SK-N-SH treated with all-trans-retinoic acid at 6 μM for 48 hours (cell line): ENCODE measurements around the gene EGLN1.

Experiments used
- ARNTL ChIP-seq: fragments of 450-650 bp; formaldehyde crosslinking; IDR thresholded peaks from 2 replicates; pipeline ENCODE4 v1.5.0; 2020; ENCODE audit warnings: low read depth, mild to moderate bottlenecking, moderate library complexity, borderline replicate concordance
- CSDC2 ChIP-seq: fragments of 250-450 bp; sonication (Bioruptor Pico); IDR thresholded peaks from 2 replicates; pipeline ENCODE4 v1.5.0; 2020; ENCODE audit warnings: mild to moderate bottlenecking, moderate library complexity
- GLIS3 ChIP-seq: fragments of 250-450 bp; sonication (Bioruptor Pico); IDR thresholded peaks from 2 replicates; pipeline ENCODE4 v1.5.0; 2020; ENCODE audit warnings: mild to moderate bottlenecking, moderate library complexity
- ISL1 ChIP-seq: fragments of 250-450 bp; sonication (Bioruptor Pico); IDR thresholded peaks from 2 replicates; pipeline ENCODE4 v2.1.2; 2022; ENCODE audit warnings: mild to moderate bottlenecking, moderate library complexity
- PPARA ChIP-seq: fragments of 250-450 bp; sonication (Bioruptor Pico); IDR thresholded peaks from 2 replicates; pipeline ENCODE4 v1.5.0; 2020; ENCODE audit warnings: mild to moderate bottlenecking, borderline replicate concordance
- TCF4 ChIP-seq: fragments of 250-450 bp; sonication (Bioruptor Pico); IDR thresholded peaks from 2 replicates; pipeline ENCODE4 v1.8.0; 2021; ENCODE audit warnings: mild to moderate bottlenecking, moderate library complexity, borderline replicate concordance
- ZC3H10 ChIP-seq: fragments of 250-450 bp; sonication (Bioruptor Pico); IDR thresholded peaks from 2 replicates; pipeline ENCODE4 v1.5.1; 2021; ENCODE audit warnings: mild to moderate bottlenecking, moderate library complexity
- ZFP3 ChIP-seq: fragments of 250-450 bp; sonication (Bioruptor Pico); IDR thresholded peaks from 2 replicates; pipeline ENCODE4 v1.5.0; 2020; ENCODE audit warnings: mild to moderate bottlenecking, moderate library complexity
- ZFP30 ChIP-seq: fragments of 450-650 bp; formaldehyde crosslinking; IDR thresholded peaks from 2 replicates; pipeline ENCODE4 v1.5.0; 2022; ENCODE audit warnings: mild to moderate bottlenecking, moderate library complexity
- ZNF70 ChIP-seq: fragments of 450-650 bp; formaldehyde crosslinking; IDR thresholded peaks from 2 replicates; pipeline ENCODE4 v1.5.0; 2020; ENCODE audit warnings: mild to moderate bottlenecking, moderate library complexity
- ZNF8 ChIP-seq: fragments of 450-650 bp; formaldehyde crosslinking; IDR thresholded peaks from 2 replicates; pipeline ENCODE4 v1.5.0; 2020; ENCODE audit warnings: mild to moderate bottlenecking, moderate library complexity
- TF ChIP-seq, protein P1 (sequence below): fragments of 250-450 bp; sonication (Bioruptor Pico); IDR thresholded peaks from 2 replicates; pipeline ENCODE4 v1.5.1; 2020; ENCODE audit warnings: low read depth, mild to moderate bottlenecking, moderate library complexity
- TF ChIP-seq, protein P2 (sequence below): fragments of 250-450 bp; sonication (Bioruptor Pico); IDR thresholded peaks from 2 replicates; pipeline ENCODE4 v1.8.0; 2020; ENCODE audit warnings: mild to moderate bottlenecking, moderate library complexity, borderline replicate concordance
- TF ChIP-seq, protein P3 (sequence below): fragments of 250-450 bp; sonication (Bioruptor Pico); IDR thresholded peaks from 2 replicates; pipeline ENCODE4 v1.8.0; 2021; ENCODE audit warnings: low read depth, mild to moderate bottlenecking, moderate library complexity, borderline replicate concordance

DNA sequence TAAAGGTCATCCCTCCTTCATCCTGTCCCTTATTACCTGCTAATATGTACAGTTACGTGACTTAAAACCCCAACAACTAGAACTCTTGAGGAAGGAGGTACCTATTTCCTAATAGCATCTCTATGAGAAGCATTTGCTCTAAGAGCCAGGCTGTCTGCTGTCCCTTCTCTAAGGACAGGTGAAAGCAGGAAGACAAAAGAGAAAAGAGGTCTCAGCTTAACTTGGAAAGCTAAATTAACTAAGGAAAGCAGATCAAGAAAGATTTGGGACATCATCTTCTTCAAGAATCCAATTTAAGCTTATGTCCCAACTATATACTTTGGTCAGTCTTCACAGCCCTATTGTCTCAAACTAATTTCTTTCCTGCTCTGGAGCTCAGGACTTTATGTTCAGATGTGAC lies 2.9 kb downstream of the EGLN1 start:
- TF ChIP-seq, protein P1, sequence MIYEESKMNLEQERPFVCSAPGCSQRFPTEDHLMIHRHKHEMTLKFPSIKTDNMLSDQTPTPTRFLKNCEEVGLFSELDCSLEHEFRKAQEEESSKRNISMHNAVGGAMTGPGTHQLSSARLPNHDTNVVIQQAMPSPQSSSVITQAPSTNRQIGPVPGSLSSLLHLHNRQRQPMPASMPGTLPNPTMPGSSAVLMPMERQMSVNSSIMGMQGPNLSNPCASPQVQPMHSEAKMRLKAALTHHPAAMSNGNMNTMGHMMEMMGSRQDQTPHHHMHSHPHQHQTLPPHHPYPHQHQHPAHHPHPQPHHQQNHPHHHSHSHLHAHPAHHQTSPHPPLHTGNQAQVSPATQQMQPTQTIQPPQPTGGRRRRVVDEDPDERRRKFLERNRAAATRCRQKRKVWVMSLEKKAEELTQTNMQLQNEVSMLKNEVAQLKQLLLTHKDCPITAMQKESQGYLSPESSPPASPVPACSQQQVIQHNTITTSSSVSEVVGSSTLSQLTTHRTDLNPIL (CRISPR knock-in tag): no peak
- TF ChIP-seq TCF4 (CRISPR knock-in tag) (no peak), ZNF70 (CRISPR knock-in tag) (no peak), ARNTL (no peak), ZNF8 (CRISPR knock-in tag) (no peak), ZC3H10 (CRISPR knock-in tag) (no peak), ZFP3 (CRISPR knock-in tag) (no peak), ZFP30 (CRISPR knock-in tag) (no peak), CSDC2 (CRISPR knock-in tag) (no peak), PPARA (no peak), GLIS3 (CRISPR knock-in tag) (no peak), ISL1 (CRISPR knock-in tag) (no peak)
- TF ChIP-seq, protein P2, sequence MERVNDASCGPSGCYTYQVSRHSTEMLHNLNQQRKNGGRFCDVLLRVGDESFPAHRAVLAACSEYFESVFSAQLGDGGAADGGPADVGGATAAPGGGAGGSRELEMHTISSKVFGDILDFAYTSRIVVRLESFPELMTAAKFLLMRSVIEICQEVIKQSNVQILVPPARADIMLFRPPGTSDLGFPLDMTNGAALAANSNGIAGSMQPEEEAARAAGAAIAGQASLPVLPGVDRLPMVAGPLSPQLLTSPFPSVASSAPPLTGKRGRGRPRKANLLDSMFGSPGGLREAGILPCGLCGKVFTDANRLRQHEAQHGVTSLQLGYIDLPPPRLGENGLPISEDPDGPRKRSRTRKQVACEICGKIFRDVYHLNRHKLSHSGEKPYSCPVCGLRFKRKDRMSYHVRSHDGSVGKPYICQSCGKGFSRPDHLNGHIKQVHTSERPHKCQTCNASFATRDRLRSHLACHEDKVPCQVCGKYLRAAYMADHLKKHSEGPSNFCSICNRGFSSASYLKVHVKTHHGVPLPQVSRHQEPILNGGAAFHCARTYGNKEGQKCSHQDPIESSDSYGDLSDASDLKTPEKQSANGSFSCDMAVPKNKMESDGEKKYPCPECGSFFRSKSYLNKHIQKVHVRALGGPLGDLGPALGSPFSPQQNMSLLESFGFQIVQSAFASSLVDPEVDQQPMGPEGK: no peak
- TF ChIP-seq, protein P3, sequence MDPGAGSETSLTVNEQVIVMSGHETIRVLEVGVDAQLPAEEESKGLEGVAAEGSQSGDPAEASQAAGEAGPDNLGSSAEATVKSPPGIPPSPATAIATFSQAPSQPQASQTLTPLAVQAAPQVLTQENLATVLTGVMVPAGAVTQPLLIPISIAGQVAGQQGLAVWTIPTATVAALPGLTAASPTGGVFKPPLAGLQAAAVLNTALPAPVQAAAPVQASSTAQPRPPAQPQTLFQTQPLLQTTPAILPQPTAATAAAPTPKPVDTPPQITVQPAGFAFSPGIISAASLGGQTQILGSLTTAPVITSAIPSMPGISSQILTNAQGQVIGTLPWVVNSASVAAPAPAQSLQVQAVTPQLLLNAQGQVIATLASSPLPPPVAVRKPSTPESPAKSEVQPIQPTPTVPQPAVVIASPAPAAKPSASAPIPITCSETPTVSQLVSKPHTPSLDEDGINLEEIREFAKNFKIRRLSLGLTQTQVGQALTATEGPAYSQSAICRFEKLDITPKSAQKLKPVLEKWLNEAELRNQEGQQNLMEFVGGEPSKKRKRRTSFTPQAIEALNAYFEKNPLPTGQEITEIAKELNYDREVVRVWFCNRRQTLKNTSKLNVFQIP (CRISPR knock-in tag): no peak
